Kidney (tissue), 14 donors: ENCODE measurements around the gene CAPNS2. TPM values are rescaled to one million over a fixed set of nuclear protein-coding genes. Genes with fewer than 3 reads are reported as not detected.
A peak's percentile ranks its signal among the peaks of the same experiment; 100 is the strongest.
"Not testable (repeated sequence)": the region's sequence is repeated elsewhere in the genome, so short reads cannot be mapped to it uniquely, and the experiment has no call there.

ENCODE experiments used
- DNase-seq, 5 donors: peaks; one replicate each; pipeline ENCODE4 v3.0.0-alpha.2; 2013 to 2020
- FAIRE-seq: peaks from 2 replicates; lab custom pipeline; 2012; peaks lifted over from hg19 to GRCh38; lab: Jason Lieb, UNC
- H3K27ac ChIP-seq, 2 donors: one replicate each; pipeline ENCODE4 v1.7.0; 2013; ENCODE audit warnings: low read depth in 2 of 2, low read length in 2 of 2, inconsistent platforms in 1 of 2
- H3K27me3 ChIP-seq: one replicate; pipeline ENCODE4 v1.7.1; 2013; ENCODE audit warnings: low read length, inconsistent platforms; ENCODE audit not compliant: control insufficient read depth, insufficient read depth
- H3K36me3 ChIP-seq, 3 donors: one replicate each; pipeline versions ENCODE4 v1.7.0 to v1.7.1; 2013; ENCODE audit warnings: low read length in 3 of 3, control low read depth in 1 of 3, inconsistent platforms in 1 of 3; ENCODE audit not compliant: insufficient read depth in 3 of 3, control insufficient read depth in 2 of 3
- H3K4me1 ChIP-seq, 3 donors: one replicate each; pipeline versions ENCODE4 v1.7.0 to v1.7.1; 2013; ENCODE audit warnings: low read length in 3 of 3, inconsistent platforms in 1 of 3, low read depth in 1 of 3; ENCODE audit not compliant: control insufficient read depth in 2 of 3, insufficient read depth in 2 of 3
- H3K4me3 ChIP-seq, 3 donors: one replicate each; pipeline versions ENCODE4 v1.7.0 to v1.8.1; 2013; ENCODE audit warnings: low read length in 3 of 3, control low read depth in 1 of 3, inconsistent platforms in 1 of 3
- H3K9ac ChIP-seq, 3 donors: one replicate each; pipeline versions ENCODE4 v1.7.0 to v1.7.1; 2013; ENCODE audit warnings: low read length in 3 of 3, control low read depth in 1 of 3, inconsistent platforms in 1 of 3
- H3K9me3 ChIP-seq, 3 donors: one replicate each; pipeline versions ENCODE4 v1.7.0 to v1.7.1; 2013; ENCODE audit warnings: low read length in 3 of 3, control low read depth in 1 of 3, inconsistent platforms in 1 of 3; ENCODE audit not compliant: control insufficient read depth in 2 of 3, insufficient read depth in 1 of 3
- CTCF ChIP-seq: IDR thresholded peaks from 3 replicates; pipeline ENCODE4 v1.5.1; 2012; ENCODE audit warnings: mild to moderate bottlenecking, moderate library complexity, borderline replicate concordance; ENCODE audit not compliant: insufficient read depth; ENCODE audit errors: extremely low read depth
- intact Hi-C: fragments of 100-400 bp; cut with DNase I; formaldehyde crosslinking; loops from one replicate; pipeline ENCODE4 v1.11.1; 2022
- polyA plus RNA-seq: library from polyadenylated mRNA; stranded (reverse); fragments of 350-450 nt; fragmentation: Illumina TruSeq; extraction: RNeasy Lipid Tissue Mini Kit (QIAGEN cat#74804); gene quantifications from one replicate; pipeline ENCODE4 v1.2.3, GENCODE V29; 2014; ENCODE audit warnings: low read depth, low replicate concordance; ENCODE audit not compliant: insufficient read depth
- total RNA-seq: library from RNA; stranded (reverse); fragmentation: NEBNext Ultra II Directional; extraction: Animal tissue kit (Norgen Biotek cat#: 25700); gene quantifications from one replicate; pipeline ENCODE4 v1.2.1, GENCODE V29; 2021
- donor health status: control.
- donor health status: control.
- donor health status: control.
- donor health status: control.
- donor health status: control.
- donor health status: DM: yes; HTN: yes; CAD: no.
- donor health status: Normal renal cell carcinoma (clear cell type).

The CAPNS2 gene
- total and polyA plus RNA-seq, 2 donors from 2014 or later, result 0.85 TPM; not detected in 1

GRCh38 chr16:55613613-55614335 is 47.3 kb downstream of the CAPNS2 start:
- H3K4me1 ChIP-seq, result no peaks in the 10 kb centered on the region
- no peak overlapping the region for H3K27ac ChIP-seq
- no peak for FAIRE-seq
- no peak for DNase-seq
- no peaks in the 10 kb centered on the region for H3K27me3 ChIP-seq
- H3K36me3 ChIP-seq, result no peaks in the 10 kb centered on the region
- no peak overlapping the region for H3K9ac ChIP-seq
- H3K9me3 ChIP-seq, result no peaks in the 10 kb centered on the region
- TF ChIP-seq CTCF, result no peak
- intact Hi-C loops, result no loop called here
- no peak overlapping the region for H3K4me3 ChIP-seq

GRCh38 chr16:55615071-55615470 is 48.6 kb downstream of the CAPNS2 start:
- FAIRE-seq, result no peak
- TF ChIP-seq CTCF, result no peak
- no peaks in the 10 kb centered on the region for H3K36me3 ChIP-seq
- no peaks in the 10 kb centered on the region for H3K27me3 ChIP-seq
- no peak overlapping the region for H3K27ac ChIP-seq
- H3K9ac ChIP-seq, result no peak overlapping the region
- H3K4me3 ChIP-seq, result no peak overlapping the region
- intact Hi-C loops, result no loop called here
- H3K4me1 ChIP-seq, result no peaks in the 10 kb centered on the region
- DNase-seq, result peak in 1 of 5 donors; percentile 23
- H3K9me3 ChIP-seq, result no peaks in the 10 kb centered on the region

GRCh38 chr16:55615670-55616069 is 49.2 kb downstream of the CAPNS2 start:
- intact Hi-C loops, H3K4me1 ChIP-seq, H3K27me3 ChIP-seq, H3K36me3 ChIP-seq, DNase-seq, H3K4me3 ChIP-seq, H3K27ac ChIP-seq, H3K9ac ChIP-seq, FAIRE-seq, H3K9me3 ChIP-seq: not testable (repeated sequence)

Other genes with a start within 250 kb of the CAPNS2 start
- 1.2 TPM for gene IRX6, start 242.5 kb upstream of the CAPNS2 start, total RNA-seq
- gene IRX6, start 242.5 kb upstream of the CAPNS2 start, polyA plus RNA-seq, result 0.62 TPM
- gene MMP2, start 87.5 kb upstream of the CAPNS2 start, total RNA-seq, result 101 TPM
- 44.3 TPM for gene MMP2, start 87.5 kb upstream of the CAPNS2 start, polyA plus RNA-seq
- 20.6 TPM for gene LPCAT2, start 57.6 kb upstream of the CAPNS2 start, total RNA-seq
- gene LPCAT2, start 57.6 kb upstream of the CAPNS2 start, polyA plus RNA-seq, result 7.7 TPM
- gene SLC6A2, start 89.3 kb downstream of the CAPNS2 start, total RNA-seq, result 0.09 TPM
- gene SLC6A2, start 89.3 kb downstream of the CAPNS2 start, polyA plus RNA-seq, result 0.73 TPM